Prostate gland (tissue), 2 donors: Measurements from ENCODE around the gene IL6R.

Source experiments
- POLR2A ChIP-seq: fragments of 450-650 bp; IDR thresholded peaks from one replicate; pipeline ENCODE4 v1.6.1; 2016; ENCODE audit warnings: antibody characterized with exemption, mild to moderate bottlenecking
- POLR2AphosphoS5 ChIP-seq: sonication (generic); formaldehyde crosslinking; IDR thresholded peaks from one replicate; pipeline ENCODE4 v1.6.1; 2017; ENCODE audit warnings: antibody characterized with exemption
- TF ChIP-seq, protein P1 (sequence below), 4 experiments: fragments of 200-600 bp in 2 of 4; fragments of 450-650 bp in 2 of 4; sonication (generic) in 2 of 4; IDR thresholded peaks; 1 replicate in 3 of 4; 2 replicates in 1 of 4; pipeline ENCODE4 v1.5.1; 2016 to 2019; ENCODE audit warnings: antibody characterized with exemption in 4 of 4, mild to moderate bottlenecking in 2 of 4, moderate library complexity in 2 of 4

DNA sequence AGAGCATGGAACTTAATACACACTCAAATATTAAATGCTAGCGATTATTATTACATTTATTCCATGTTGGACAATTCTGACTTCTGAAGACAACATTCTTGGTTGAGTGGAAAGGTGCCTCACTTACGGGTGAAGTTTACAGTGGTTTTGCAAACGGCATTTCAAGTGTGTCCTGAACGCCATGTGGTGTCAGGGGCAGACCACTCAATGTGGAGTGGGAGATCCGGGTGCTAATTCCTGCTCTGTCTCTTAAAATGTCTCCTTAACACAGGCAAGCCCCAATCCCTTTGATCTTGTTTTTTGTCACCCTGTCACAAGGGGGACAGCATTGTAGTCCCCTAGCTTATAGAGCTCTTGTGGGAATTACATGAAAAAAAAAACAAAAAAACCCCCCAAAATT lies 91.2 kb downstream of the IL6R start:
- TF ChIP-seq, protein P1, sequence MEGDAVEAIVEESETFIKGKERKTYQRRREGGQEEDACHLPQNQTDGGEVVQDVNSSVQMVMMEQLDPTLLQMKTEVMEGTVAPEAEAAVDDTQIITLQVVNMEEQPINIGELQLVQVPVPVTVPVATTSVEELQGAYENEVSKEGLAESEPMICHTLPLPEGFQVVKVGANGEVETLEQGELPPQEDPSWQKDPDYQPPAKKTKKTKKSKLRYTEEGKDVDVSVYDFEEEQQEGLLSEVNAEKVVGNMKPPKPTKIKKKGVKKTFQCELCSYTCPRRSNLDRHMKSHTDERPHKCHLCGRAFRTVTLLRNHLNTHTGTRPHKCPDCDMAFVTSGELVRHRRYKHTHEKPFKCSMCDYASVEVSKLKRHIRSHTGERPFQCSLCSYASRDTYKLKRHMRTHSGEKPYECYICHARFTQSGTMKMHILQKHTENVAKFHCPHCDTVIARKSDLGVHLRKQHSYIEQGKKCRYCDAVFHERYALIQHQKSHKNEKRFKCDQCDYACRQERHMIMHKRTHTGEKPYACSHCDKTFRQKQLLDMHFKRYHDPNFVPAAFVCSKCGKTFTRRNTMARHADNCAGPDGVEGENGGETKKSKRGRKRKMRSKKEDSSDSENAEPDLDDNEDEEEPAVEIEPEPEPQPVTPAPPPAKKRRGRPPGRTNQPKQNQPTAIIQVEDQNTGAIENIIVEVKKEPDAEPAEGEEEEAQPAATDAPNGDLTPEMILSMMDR (IDR thresholded peaks at IDR 0.05), result no peak
- no peak for TF ChIP-seq POLR2A
- no peak for TF ChIP-seq POLR2AphosphoS5
